B cell (primary cell): ENCODE measurements around the gene OR14I1. TPM values are rescaled to one million over a fixed set of nuclear protein-coding genes. Genes with fewer than 3 reads are reported as not detected.

Experiments used
- ATAC-seq: fragments of 200-7000 bp; cut with Tn5 transposase; one replicate; pipeline ENCODE4 v1.10.0; 2021; ENCODE audit warnings: low read depth, mild to moderate bottlenecking, moderate number of reproducible peaks, moderate library complexity
- CTCF ChIA-PET: fragments of 350-600 bp; sonication (Branson Sonifier 250); formaldehyde crosslinking; loops from one replicate; lab custom pipeline; 2021; ENCODE audit warnings: antibody characterized with exemption, inconsistent platforms; lab: Charles Lee
- POLR2A ChIA-PET: fragments of 350-600 bp; sonication (Branson Sonifier 250); formaldehyde crosslinking; loops from one replicate; lab custom pipeline; 2021; ENCODE audit warnings: antibody characterized with exemption; lab: Charles Lee
- DNase-seq: peaks from one replicate; pipeline ENCODE4 v3.0.0; 2013
- H2AFZ ChIP-seq: 2 replicates; pipeline ENCODE4 v1.6.1; 2012; ENCODE audit warnings: mild to moderate bottlenecking, low read depth, low read length; ENCODE audit not compliant: insufficient read depth, poor library complexity, severe bottlenecking
- H3K27ac ChIP-seq, 2 donors: 1 replicate in 1 of 2; 2 replicates in 1 of 2; pipeline ENCODE4 v1.5.1; 2012 to 2013; ENCODE audit warnings: low read length in 2 of 2, mild to moderate bottlenecking in 2 of 2, moderate library complexity in 1 of 2
- H3K27me3 ChIP-seq, 4 experiments: fragments of 200-600 bp in 1 of 4; sonication (generic) in 1 of 4; replicated peaks in 1 of 4; 1 replicate in 2 of 4; 2 replicates in 2 of 4; pipeline versions ENCODE4 v1.6.1 to v1.7.0; 2013 to 2016; ENCODE audit warnings: low read length in 3 of 4, mild to moderate bottlenecking in 2 of 4, mixed read lengths in 1 of 4, moderate library complexity in 1 of 4; ENCODE audit not compliant: insufficient read depth in 4 of 4, control insufficient read depth in 3 of 4; ENCODE audit errors: control extremely low read depth in 1 of 4
- H3K36me3 ChIP-seq, 2 experiments: replicated peaks in 1 of 2; 1 replicate in 1 of 2; 2 replicates in 1 of 2; pipeline versions ENCODE4 v1.6.1 to v1.7.1; 2013; ENCODE audit warnings: low read length in 1 of 2; ENCODE audit not compliant: insufficient read depth in 2 of 2, control insufficient read depth in 1 of 2; ENCODE audit errors: control extremely low read depth in 1 of 2, extremely low read depth in 1 of 2
- H3K4me1 ChIP-seq, 2 donors: fragments of 200-600 bp in 1 of 2; sonication (generic) in 1 of 2; 1 replicate in 1 of 2; 2 replicates in 1 of 2; pipeline versions ENCODE4 v1.5.1 to v1.6.1; 2013 to 2017; ENCODE audit warnings: low read length in 2 of 2; ENCODE audit not compliant: control insufficient read depth in 2 of 2, insufficient read depth in 2 of 2
- H3K4me2 ChIP-seq: replicated peaks from 2 replicates; pipeline ENCODE3; 2012; ENCODE audit warnings: mild to moderate bottlenecking, low read depth, low read length; ENCODE audit not compliant: poor library complexity, severe bottlenecking
- H3K4me3 ChIP-seq, 5 experiments: fragments of 200-600 bp in 1 of 5; sonication (generic) in 1 of 5; 1 replicate in 3 of 5; 2 replicates in 2 of 5; pipeline versions ENCODE4 v1.5.1 to v1.7.0; 2011 to 2016; ENCODE audit warnings: low read length in 4 of 5, mild to moderate bottlenecking in 4 of 5, low read depth in 2 of 5, control low read depth in 1 of 5, moderate library complexity in 1 of 5; ENCODE audit not compliant: insufficient read depth in 1 of 5; ENCODE audit errors: control extremely low read depth in 1 of 5, extremely low read depth in 1 of 5
- H3K79me2 ChIP-seq: fragments of 200-600 bp; sonication (generic); one replicate; pipeline ENCODE4 v1.6.0; 2016; ENCODE audit warnings: low read length; ENCODE audit not compliant: control insufficient read depth, insufficient read depth
- H3K9ac ChIP-seq: fragments of 200-600 bp; sonication (generic); 2 replicates; pipeline ENCODE4 v1.6.1; 2017; ENCODE audit warnings: mild to moderate bottlenecking, low read length, moderate library complexity
- H3K9me3 ChIP-seq, 3 donors: one replicate each; pipeline versions ENCODE4 v1.6.1 to v1.7.1; 2013; ENCODE audit warnings: low read length in 2 of 3; ENCODE audit not compliant: control insufficient read depth in 2 of 3, insufficient read depth in 1 of 3; ENCODE audit errors: control extremely low read depth in 1 of 3
- H4K20me1 ChIP-seq: 2 replicates; pipeline ENCODE4 v1.6.0; 2012; ENCODE audit warnings: mild to moderate bottlenecking, low read length; ENCODE audit not compliant: insufficient read depth, control insufficient read depth, poor library complexity, severe bottlenecking
- H3K27ac Mint-ChIP-seq: one replicate; pipeline ENCODE4 v1.8.0; 2021; ENCODE audit warnings: mixed read lengths
- H3K27me3 Mint-ChIP-seq: one replicate; pipeline ENCODE4 v1.8.0; 2021; ENCODE audit warnings: mixed read lengths
- H3K4me1 Mint-ChIP-seq: one replicate; pipeline ENCODE4 v1.8.0; 2021; ENCODE audit warnings: mixed read lengths
- H3K4me3 Mint-ChIP-seq: one replicate; pipeline ENCODE4 v1.8.0; 2021; ENCODE audit warnings: mixed read lengths
- H3K9me3 Mint-ChIP-seq: one replicate; pipeline ENCODE4 v1.8.0; 2022; ENCODE audit warnings: mixed read lengths; ENCODE audit not compliant: insufficient read depth
- EZH2 ChIP-seq: IDR thresholded peaks from 2 replicates; pipeline ENCODE4 v1.6.1; 2012; ENCODE audit warnings: borderline replicate concordance, low read depth, mild to moderate bottlenecking, moderate library complexity, low read length; ENCODE audit not compliant: insufficient read depth, poor library complexity, severe bottlenecking
- WGBS: methylation state at CpG from one replicate; pipeline ENCODE4 v1.1.5; 2013; ENCODE audit warnings: missing lambda C conversion rate; ENCODE audit not compliant: insufficient coverage; 5-methylcytosine and 5-hydroxymethylcytosine counted together
- intact Hi-C: fragments of 100-400 bp; cut with micrococcal nuclease; formaldehyde crosslinking; loops from one replicate; pipeline ENCODE4 v1.10.0; 2022
- polyA plus RNA-seq: library from polyadenylated mRNA; depleted of rRNA; stranded (reverse); fragments of >200 nt; gene quantifications from 2 replicates; pipeline ENCODE4 v1.2.3, GENCODE V29; 2012
- total RNA-seq, 2 donors: library from RNA; stranded (reverse); fragments of 120-200 nt in 1 of 2; gene quantifications; 1 replicate in 1 of 2; 2 replicates in 1 of 2; pipeline versions ENCODE4 v1.2.3 to v1.2.4, GENCODE V29; 2013 to 2022
- TF ChIP-seq, protein P1 (sequence below): fragments of 200-600 bp; IDR thresholded peaks from one replicate; pipeline ENCODE4 v1.8.0; 2022; ENCODE audit warnings: antibody characterized with exemption, mild to moderate bottlenecking

OR14I1 gene
- total and polyA plus RNA-seq, 2 donors (not counting 1 experiment from before 2014, with no cell fraction given), result not detected

GRCh38 chr1:248736977-248737376 lies 34.4 kb upstream of the OR14I1 start:
- ChIA-PET CTCF (no interaction called here), POLR2A (no interaction called here)
- no peaks in the 10 kb centered on the region for H4K20me1 ChIP-seq
- no peak for ATAC-seq
- H3K4me1 ChIP-seq, result no peaks in the 10 kb centered on the region
- H3K27me3 ChIP-seq, result no peaks in the 10 kb centered on the region
- 67% methylated on average over 3 of the region's 4 CpGs for WGBS
- TF ChIP-seq EZH2, result no peak
- TF ChIP-seq, protein P1, sequence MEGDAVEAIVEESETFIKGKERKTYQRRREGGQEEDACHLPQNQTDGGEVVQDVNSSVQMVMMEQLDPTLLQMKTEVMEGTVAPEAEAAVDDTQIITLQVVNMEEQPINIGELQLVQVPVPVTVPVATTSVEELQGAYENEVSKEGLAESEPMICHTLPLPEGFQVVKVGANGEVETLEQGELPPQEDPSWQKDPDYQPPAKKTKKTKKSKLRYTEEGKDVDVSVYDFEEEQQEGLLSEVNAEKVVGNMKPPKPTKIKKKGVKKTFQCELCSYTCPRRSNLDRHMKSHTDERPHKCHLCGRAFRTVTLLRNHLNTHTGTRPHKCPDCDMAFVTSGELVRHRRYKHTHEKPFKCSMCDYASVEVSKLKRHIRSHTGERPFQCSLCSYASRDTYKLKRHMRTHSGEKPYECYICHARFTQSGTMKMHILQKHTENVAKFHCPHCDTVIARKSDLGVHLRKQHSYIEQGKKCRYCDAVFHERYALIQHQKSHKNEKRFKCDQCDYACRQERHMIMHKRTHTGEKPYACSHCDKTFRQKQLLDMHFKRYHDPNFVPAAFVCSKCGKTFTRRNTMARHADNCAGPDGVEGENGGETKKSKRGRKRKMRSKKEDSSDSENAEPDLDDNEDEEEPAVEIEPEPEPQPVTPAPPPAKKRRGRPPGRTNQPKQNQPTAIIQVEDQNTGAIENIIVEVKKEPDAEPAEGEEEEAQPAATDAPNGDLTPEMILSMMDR, result no peak
- H2AFZ ChIP-seq, result no peak overlapping the region
- H3K79me2 ChIP-seq, result no peaks in the 10 kb centered on the region
- no peak overlapping the region for H3K4me3 Mint-ChIP-seq
- no peaks in the 10 kb centered on the region for H3K36me3 ChIP-seq
- no peaks in the 10 kb centered on the region for H3K9me3 Mint-ChIP-seq
- no peak overlapping the region for H3K27ac Mint-ChIP-seq
- peaks cover 6% of the 10 kb centered on the region for H3K4me1 Mint-ChIP-seq
- peaks cover 0 to under 1% (median 0%) of the 10 kb centered on the region in 3 donors for H3K9me3 ChIP-seq
- no peak overlapping the region for H3K27ac ChIP-seq
- H3K4me3 ChIP-seq, result no peak overlapping the region
- H3K4me2 ChIP-seq, result no peak overlapping the region
- no peak overlapping the region for H3K9ac ChIP-seq
- H3K27me3 Mint-ChIP-seq, result peaks cover 7% of the 10 kb centered on the region
- intact Hi-C loops, result no loop called here
- DNase-seq, result no peak

DNA sequence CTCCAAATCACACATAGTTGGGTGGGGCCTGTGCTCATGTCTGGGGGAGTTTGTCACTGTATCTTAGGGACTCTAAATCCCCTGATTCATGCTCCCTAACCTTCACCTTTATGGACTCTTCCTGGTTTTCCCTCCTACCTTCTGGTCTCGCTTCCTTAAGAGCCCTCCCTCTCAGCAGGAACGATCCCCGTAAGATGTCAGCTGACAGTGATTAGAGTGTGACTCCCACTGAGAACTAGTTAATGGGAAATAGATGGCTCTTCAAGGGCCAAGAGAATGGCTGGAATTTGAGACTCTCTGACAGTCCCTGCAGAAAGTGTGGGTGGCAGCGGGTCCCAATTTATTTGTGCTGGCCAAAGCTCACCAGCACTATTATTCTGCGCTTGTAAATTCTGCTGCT lies 31.0 kb upstream of the OR14I1 start:
- H3K9me3 Mint-ChIP-seq, result no peaks in the 10 kb centered on the region
- Histone ChIP-seq H3K27ac (no peak overlapping the region), H4K20me1 (no peaks in the 10 kb centered on the region), H3K9me3 (no peaks in the 10 kb centered on the region), H2AFZ (no peak overlapping the region), H3K9ac (no peak overlapping the region), H3K79me2 (no peaks in the 10 kb centered on the region), H3K4me2 (no peak overlapping the region), H3K4me3 (no peak overlapping the region), H3K27me3 (no peaks in the 10 kb centered on the region), H3K4me1 (no peaks in the 10 kb centered on the region), H3K36me3 (no peaks in the 10 kb centered on the region)
- ATAC-seq (no peak), DNase-seq (no peak)
- TF ChIP-seq EZH2, result no peak
- TF ChIP-seq, protein P1, result no peak
- H3K4me3 Mint-ChIP-seq, result no peak overlapping the region
- 100% methylated on average over 2 of the region's 5 CpGs for WGBS
- ChIA-PET CTCF (no interaction called here), POLR2A (interaction anchor here (0.6 kb wide), 1 partner anchor 15 kb away, joined by 3 read pairs; no protein-coding TSS in a partner anchor)
- H3K4me1 Mint-ChIP-seq, result peaks cover 3% of the 10 kb centered on the region
- no peak overlapping the region for H3K27ac Mint-ChIP-seq
- H3K27me3 Mint-ChIP-seq, result peaks cover 7% of the 10 kb centered on the region
- intact Hi-C loops, result no loop called here
